HG02610 (cell line): ENCODE results near the gene PDE4DIP.
"Not testable (repeated sequence)": the region's sequence is repeated elsewhere in the genome, so short reads cannot be mapped to it uniquely, and the experiment has no call there.

Experiments used
- ATAC-seq: cut with Tn5 transposase; IDR thresholded peaks from one replicate; pipeline ENCODE4 v1.9.1; 2021; ENCODE audit warnings: mild to moderate bottlenecking, moderate library complexity; ENCODE audit not compliant: unreplicated experiment

Gene PDE4DIP

DNA sequence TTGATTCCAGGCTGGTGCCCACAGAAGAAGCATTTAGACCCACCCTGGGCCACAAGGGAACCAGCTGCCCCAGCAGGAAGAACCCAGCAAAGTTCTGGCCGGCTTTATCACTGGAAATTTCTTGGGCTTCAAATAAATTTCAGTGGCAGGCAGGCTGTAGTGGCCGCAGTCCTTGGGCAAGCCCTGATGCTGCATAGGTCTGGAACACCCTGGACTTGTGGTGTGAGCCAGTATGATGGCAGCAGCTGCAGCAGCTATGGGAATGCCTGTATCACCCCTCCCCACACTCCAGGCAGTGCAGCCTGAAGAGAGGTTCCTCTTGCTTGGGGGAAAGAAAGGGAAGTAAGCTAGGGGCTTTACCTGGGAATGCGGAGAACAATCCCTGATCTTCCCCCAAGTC is 189.7 kb downstream of the PDE4DIP start:
- not testable (repeated sequence) for ATAC-seq

DNA sequence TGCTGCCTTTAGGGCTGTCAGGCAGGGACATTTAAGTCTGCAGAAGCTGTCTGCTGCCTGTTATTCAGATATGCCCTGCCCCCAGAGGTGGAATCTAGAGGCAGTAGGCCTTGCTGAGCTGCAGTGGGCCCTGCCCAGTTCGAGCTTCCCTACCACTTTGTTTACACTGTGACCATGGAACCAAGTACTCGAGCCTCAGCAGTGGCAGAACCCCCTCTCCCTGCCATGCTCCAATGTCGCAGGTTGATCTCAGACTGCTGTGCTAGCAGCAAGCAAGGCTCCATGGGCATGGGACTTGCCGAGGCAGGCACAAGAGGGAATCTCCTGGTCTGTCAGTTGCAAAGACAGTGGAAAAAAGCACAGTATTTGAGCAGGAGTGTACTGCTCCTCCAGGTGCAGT is 198.8 kb downstream of the PDE4DIP start:
- not testable (repeated sequence) for ATAC-seq

DNA sequence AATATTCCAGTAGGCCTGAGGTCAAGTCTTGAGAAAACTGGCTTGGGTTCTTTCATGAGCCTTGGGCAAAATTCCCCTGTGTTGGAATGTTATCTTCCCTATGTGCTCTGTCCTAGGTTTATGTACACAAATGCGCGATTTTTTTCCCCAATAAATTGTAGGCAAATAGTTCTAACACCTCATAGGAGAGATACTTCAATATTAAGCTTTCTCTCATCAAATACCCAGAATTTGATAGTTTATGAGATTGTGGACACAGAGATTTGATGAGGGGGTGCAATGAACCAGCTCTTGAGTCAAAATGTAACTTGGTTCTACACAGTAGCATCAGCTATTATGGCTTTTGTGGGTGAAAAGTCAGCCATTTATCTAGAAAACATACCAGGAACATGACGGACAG is 220.4 kb downstream of the PDE4DIP start:
- ATAC-seq, result not testable (repeated sequence)

DNA sequence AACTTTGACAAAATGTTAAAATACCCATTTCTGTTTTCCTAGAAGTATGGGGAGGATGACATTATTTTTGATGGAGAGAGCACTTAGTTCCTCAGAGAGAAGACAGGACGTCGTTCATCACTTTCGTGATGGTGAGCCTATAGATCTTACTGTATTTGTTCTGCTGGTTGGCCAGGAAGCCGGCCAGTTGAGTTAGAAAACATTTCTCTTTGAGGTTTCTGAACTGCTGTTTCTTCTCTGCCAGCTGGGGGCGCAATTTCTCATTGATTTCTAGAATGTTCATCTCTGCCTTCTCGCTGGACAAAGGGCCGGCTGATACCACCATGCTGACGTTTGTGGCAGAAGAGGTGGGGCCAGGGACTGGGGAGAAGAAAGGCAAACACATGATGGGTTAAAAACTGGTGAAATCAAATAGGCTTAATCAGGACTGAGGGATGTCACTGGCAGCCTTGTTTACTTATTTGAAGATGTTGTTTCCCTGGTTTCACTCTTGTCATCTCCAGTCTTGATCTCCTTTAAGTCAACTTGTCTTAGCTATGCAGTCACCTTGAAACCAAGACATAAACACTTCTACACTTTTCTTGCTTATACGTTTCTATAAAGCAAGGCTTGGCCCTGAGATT is 231.4 kb downstream of the PDE4DIP start:
- not testable (repeated sequence) for ATAC-seq
